GM12878 (cell line): ENCODE data around the gene SLC28A1. TPM values are rescaled to one million over a fixed set of nuclear protein-coding genes. Genes with fewer than 3 reads are reported as not detected.

Experiments
- ATAC-seq: fragments of 200-7000 bp; cut with Tn5 transposase; 3 replicates; pipeline ENCODE4 v1.9.1; 2020; ENCODE audit warnings: mild to moderate bottlenecking, moderate library complexity
- BruUV-seq: library from RNA; stranded (reverse); fragments of 400-500 nt; replicated peaks from 2 replicates; lab custom pipeline; 2021; lab: Mats Ljungman, UMichigan
- CTCF ChIA-PET: fragments of 300-600 bp; sonication (Branson Sonifier 250); formaldehyde crosslinking; extraction: SDS; loops from one replicate; lab custom pipeline; 2021; ENCODE audit warnings: inconsistent platforms; lab: Yijun Ruan, JAX
- POLR2A ChIA-PET: fragments of 350-600 bp; formaldehyde crosslinking; extraction: SDS; loops from one replicate; lab custom pipeline; 2021; ENCODE audit warnings: inconsistent platforms; lab: Charles Lee
- RAD21 ChIA-PET: fragments of 300-600 bp; sonication (Branson Sonifier 250); formaldehyde crosslinking; loops from one replicate; lab custom pipeline; 2023; ENCODE audit warnings: antibody characterized with exemption; ENCODE audit not compliant: unreplicated experiment; lab: Charles Lee
- SMC1A ChIA-PET: fragments of 300-600 bp; sonication (Branson Sonifier 250); formaldehyde crosslinking; loops from one replicate; lab custom pipeline; 2023; ENCODE audit not compliant: unreplicated experiment, uncharacterized antibody; lab: Charles Lee
- DNase-seq: peaks from one replicate; pipeline ENCODE4 v3.0.0-alpha.2; 2011; ENCODE audit warnings: low read depth, low spot score
- FAIRE-seq: peaks from 3 replicates; lab custom pipeline; 2011; peaks lifted over from hg19 to GRCh38; lab: Jason Lieb, UNC
- H2AFZ ChIP-seq: 2 replicates; pipeline ENCODE4 v1.6.0; 2011; ENCODE audit warnings: low read depth, low read length, control low read depth; ENCODE audit not compliant: control insufficient read depth
- H3K27ac ChIP-seq: 2 replicates; pipeline ENCODE4 v1.5.1; 2011; ENCODE audit warnings: control low read depth; ENCODE audit not compliant: control insufficient read depth, insufficient read depth
- H3K27me3 ChIP-seq, 2 experiments: replicated peaks in 1 of 2; 2 replicates each; pipeline versions ENCODE4 v1.6.0 to v1.6.1; 2011; ENCODE audit warnings: low read length in 1 of 2; ENCODE audit not compliant: control insufficient read depth in 2 of 2, insufficient read depth in 2 of 2
- H3K36me3 ChIP-seq, 2 experiments: 2 replicates each; pipeline ENCODE4 v1.5.1; 2011; ENCODE audit warnings: low read length in 1 of 2; ENCODE audit not compliant: control insufficient read depth in 2 of 2, insufficient read depth in 2 of 2
- H3K4me1 ChIP-seq: 2 replicates; pipeline ENCODE4 v1.6.1; 2011; ENCODE audit warnings: mild to moderate bottlenecking, low read length, moderate library complexity, mixed read lengths; ENCODE audit not compliant: control insufficient read depth, insufficient read depth
- H3K4me2 ChIP-seq: 2 replicates; pipeline ENCODE4 v1.6.0; 2011; ENCODE audit warnings: control low read depth; ENCODE audit not compliant: control insufficient read depth, insufficient read depth
- H3K4me3 ChIP-seq: fragments of 200-600 bp; sonication (generic); 2 replicates; pipeline ENCODE4 v1.5.1; 2016
- H3K79me2 ChIP-seq: 2 replicates; pipeline ENCODE4 v1.6.0; 2011; ENCODE audit warnings: low read length; ENCODE audit not compliant: control insufficient read depth, insufficient read depth
- H3K9ac ChIP-seq: 2 replicates; pipeline ENCODE4 v1.8.0; 2011; ENCODE audit warnings: low read length, control low read depth, mixed read lengths; ENCODE audit not compliant: control insufficient read depth, insufficient read depth
- H3K9me3 ChIP-seq: replicated peaks from 3 replicates; pipeline ENCODE4 v1.5.1; 2011; ENCODE audit warnings: mild to moderate bottlenecking, low read length; ENCODE audit not compliant: control insufficient read depth, insufficient read depth
- H4K20me1 ChIP-seq: 2 replicates; pipeline ENCODE4 v1.6.0; 2011; ENCODE audit not compliant: control insufficient read depth, insufficient read depth
- DPF2 ChIP-seq: fragments of 450-650 bp; IDR thresholded peaks from 2 replicates; pipeline ENCODE4 v1.6.1; 2017; ENCODE audit warnings: mild to moderate bottlenecking
- HDAC6 ChIP-seq: fragments of 200-600 bp; sonication (generic); IDR thresholded peaks from one replicate; pipeline ENCODE4 v1.8.0; 2017; ENCODE audit warnings: antibody characterized with exemption; ENCODE audit not compliant: unreplicated experiment
- RAD21 ChIP-seq: IDR thresholded peaks from 2 replicates; pipeline ENCODE4 v1.6.1; 2011; ENCODE audit warnings: mild to moderate bottlenecking, low read depth, low read length, moderate library complexity; ENCODE audit not compliant: insufficient read depth
- SREBF1 ChIP-seq: IDR thresholded peaks from 2 replicates; pipeline ENCODE4 v1.6.1; 2012; ENCODE audit warnings: mild to moderate bottlenecking, low read length
- TCF7 ChIP-seq: IDR thresholded peaks from 2 replicates; pipeline ENCODE4 v1.6.1; 2014; ENCODE audit warnings: antibody characterized with exemption, borderline replicate concordance
- YY1 ChIP-seq: IDR thresholded peaks from 2 replicates; pipeline ENCODE4 v1.6.1; 2011; ENCODE audit warnings: low read depth, mild to moderate bottlenecking, low read length
- WGBS: methylation state at CpG from one replicate; pipeline ENCODE4 v1.1.6; 2016; ENCODE audit warnings: low lambda C conversion rate; ENCODE audit not compliant: insufficient replicate concordance, insufficient coverage; ENCODE audit errors: missing lambda C conversion rate; 5-methylcytosine and 5-hydroxymethylcytosine counted together
- in situ Hi-C: fragments of 300-500 bp; cut with MboI; formaldehyde crosslinking; loops from 9 replicates; pipeline ENCODE4 v1.14.3; 2018; ENCODE audit warnings: mixed read lengths
- intact Hi-C: fragments of 100-400 bp; cut with micrococcal nuclease; formaldehyde crosslinking; loops from one replicate; pipeline ENCODE4 v1.14.2; 2022; ENCODE audit not compliant: unreplicated experiment
- polyA plus RNA-seq, 11 experiments: library from polyadenylated mRNA; depleted of rRNA in 4 of 11; unstranded in 6 of 11; stranded (reverse) in 5 of 11; fragments of >200 nt; fragmentation: Nextera tagmentation in 4 of 11; fragmentation: Illumina TruSeq in 1 of 11; extraction: Ambion mirVana in 4 of 11; extraction: Trizol in 1 of 11; gene quantifications; 1 replicate in 1 of 11; 2 replicates in 10 of 11; pipeline versions ENCODE4 v1.2.1 to v1.2.3, GENCODE V29; 2011 to 2016; ENCODE audit warnings: inconsistent platforms in 2 of 11, missing spikeins in 2 of 11, low read depth in 1 of 11
- total RNA-seq, 4 experiments: library from RNA; depleted of rRNA in 3 of 4; stranded (reverse); fragments of >200 nt in 3 of 4; fragmentation: Illumina TruSeq in 1 of 4; extraction: Trizol in 1 of 4; gene quantifications; 2 replicates each; pipeline versions ENCODE4 v1.2.1 to v1.2.3, GENCODE V29; 2013 to 2021
- TF ChIP-seq, protein P1 (sequence below): fragments of 450-650 bp; IDR thresholded peaks from 2 replicates; pipeline ENCODE4 v1.6.1; 2017; ENCODE audit warnings: mild to moderate bottlenecking, low read depth, inconsistent platforms; ENCODE audit not compliant: poor library complexity, severe bottlenecking
- TF ChIP-seq, protein P2 (sequence below): fragments of 450-650 bp; conservative IDR thresholded peaks from 2 replicates; pipeline ENCODE4 v1.6.1; 2017; ENCODE audit warnings: mild to moderate bottlenecking, moderate library complexity

Gene SLC28A1
- total and polyA plus RNA-seq, 10 of the 15 experiments (the other 5 are each of a cell fraction or from before 2014, with no cell fraction given), result not detected

DNA sequence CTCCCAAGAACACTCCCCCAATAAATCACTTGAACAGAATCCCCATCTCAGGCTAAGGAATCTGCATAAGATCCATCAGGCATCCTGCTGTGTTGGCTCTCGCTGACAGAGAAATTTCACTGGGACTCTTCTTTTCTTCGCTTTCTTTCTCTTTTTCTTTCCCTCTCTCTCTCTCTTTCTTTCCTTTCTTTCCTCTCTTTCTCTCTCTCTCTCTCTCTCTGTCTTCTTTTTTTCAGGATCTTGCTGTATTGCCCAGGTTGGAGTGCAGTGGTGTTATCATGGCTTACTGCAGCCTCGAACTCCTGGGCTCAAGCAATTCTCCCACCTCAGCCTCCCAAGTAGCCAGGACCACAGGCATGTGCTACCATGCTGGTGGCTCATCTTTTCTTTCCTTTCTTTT is 4.5 kb upstream of the SLC28A1 start:
- no peaks in the 10 kb centered on the region for H4K20me1 ChIP-seq
- TF ChIP-seq HDAC6 (no peak), SREBF1 (no peak), RAD21 (no peak), YY1 (no peak), TCF7 (no peak), DPF2 (no peak)
- TF ChIP-seq, protein P1, sequence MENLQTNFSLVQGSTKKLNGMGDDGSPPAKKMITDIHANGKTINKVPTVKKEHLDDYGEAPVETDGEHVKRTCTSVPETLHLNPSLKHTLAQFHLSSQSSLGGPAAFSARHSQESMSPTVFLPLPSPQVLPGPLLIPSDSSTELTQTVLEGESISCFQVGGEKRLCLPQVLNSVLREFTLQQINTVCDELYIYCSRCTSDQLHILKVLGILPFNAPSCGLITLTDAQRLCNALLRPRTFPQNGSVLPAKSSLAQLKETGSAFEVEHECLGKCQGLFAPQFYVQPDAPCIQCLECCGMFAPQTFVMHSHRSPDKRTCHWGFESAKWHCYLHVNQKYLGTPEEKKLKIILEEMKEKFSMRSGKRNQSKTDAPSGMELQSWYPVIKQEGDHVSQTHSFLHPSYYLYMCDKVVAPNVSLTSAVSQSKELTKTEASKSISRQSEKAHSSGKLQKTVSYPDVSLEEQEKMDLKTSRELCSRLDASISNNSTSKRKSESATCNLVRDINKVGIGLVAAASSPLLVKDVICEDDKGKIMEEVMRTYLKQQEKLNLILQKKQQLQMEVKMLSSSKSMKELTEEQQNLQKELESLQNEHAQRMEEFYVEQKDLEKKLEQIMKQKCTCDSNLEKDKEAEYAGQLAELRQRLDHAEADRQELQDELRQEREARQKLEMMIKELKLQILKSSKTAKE, result no peak
- TF ChIP-seq, protein P2, sequence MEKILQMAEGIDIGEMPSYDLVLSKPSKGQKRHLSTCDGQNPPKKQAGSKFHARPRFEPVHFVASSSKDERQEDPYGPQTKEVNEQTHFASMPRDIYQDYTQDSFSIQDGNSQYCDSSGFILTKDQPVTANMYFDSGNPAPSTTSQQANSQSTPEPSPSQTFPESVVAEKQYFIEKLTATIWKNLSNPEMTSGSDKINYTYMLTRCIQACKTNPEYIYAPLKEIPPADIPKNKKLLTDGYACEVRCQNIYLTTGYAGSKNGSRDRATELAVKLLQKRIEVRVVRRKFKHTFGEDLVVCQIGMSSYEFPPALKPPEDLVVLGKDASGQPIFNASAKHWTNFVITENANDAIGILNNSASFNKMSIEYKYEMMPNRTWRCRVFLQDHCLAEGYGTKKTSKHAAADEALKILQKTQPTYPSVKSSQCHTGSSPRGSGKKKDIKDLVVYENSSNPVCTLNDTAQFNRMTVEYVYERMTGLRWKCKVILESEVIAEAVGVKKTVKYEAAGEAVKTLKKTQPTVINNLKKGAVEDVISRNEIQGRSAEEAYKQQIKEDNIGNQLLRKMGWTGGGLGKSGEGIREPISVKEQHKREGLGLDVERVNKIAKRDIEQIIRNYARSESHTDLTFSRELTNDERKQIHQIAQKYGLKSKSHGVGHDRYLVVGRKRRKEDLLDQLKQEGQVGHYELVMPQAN, result no peak
- no peaks in the 10 kb centered on the region for H3K79me2 ChIP-seq
- no peak overlapping the region for H2AFZ ChIP-seq
- H3K27ac ChIP-seq, result no peak overlapping the region
- CTCF ChIA-PET, result no interaction called here
- SMC1A ChIA-PET, result no interaction called here
- no peak overlapping the region for H3K4me2 ChIP-seq
- in situ Hi-C loops (no loop called here), intact Hi-C loops (no loop called here)
- H3K4me3 ChIP-seq, result no peak overlapping the region
- H3K36me3 ChIP-seq, result no peaks in the 10 kb centered on the region
- RAD21 ChIA-PET, result interaction anchor here (2.1 kb wide), 1 partner anchor 227 kb away, joined by 8 read pairs; the partner anchor contains the start of gene WDR73
- H3K4me1 ChIP-seq, result no peaks in the 10 kb centered on the region
- no peak overlapping the region for H3K9ac ChIP-seq
- H3K27me3 ChIP-seq, result 0 out of 4 replicates have a peak, but pooled peaks cover 0 to 2% of the 10 kb centered on the region in 2 experiments
- no peak for FAIRE-seq
- no TSS peak for BruUV-seq
- 46% methylated on average over 3 of the region's 3 CpGs for WGBS
- H3K9me3 ChIP-seq, result no peaks in the 10 kb centered on the region
- POLR2A ChIA-PET, result no interaction called here
- ATAC-seq, result no peak
- DNase-seq, result no peak
